ENCODE results near the gene VAC14. TPM values are rescaled to one million over a fixed set of nuclear protein-coding genes. Genes with fewer than 3 reads are reported as not detected.

The VAC14 gene
- total and polyA plus RNA-seq, 3 donors from 2014 or later: 41.0 to 80.5 (median 61.8) TPM

- H3K27ac ChIP-seq: no peak overlapping the region
- TF ChIP-seq POLR2A (IDR thresholded peaks at IDR 0.05): no peak
- TF ChIP-seq CTCF (IDR thresholded peaks at IDR 0.05): no peak
- intact Hi-C loops (cut with DNase I; ENCODE audit: low total_unique reads): no loop called here
These were observed 92.4 kb downstream of the VAC14 start for GRCh38 chr16:70708366-70709246.

GRCh38 chr16:70706948-70707465 lies 94.0 kb downstream of the VAC14 start:
- Histone ChIP-seq H3K9me3 (no peaks in the 10 kb centered on the region), H3K36me3 (ENCODE audit: low read depth, missing control alignments) (no peaks in the 10 kb centered on the region), H3K27ac (no peak overlapping the region), H3K27me3 (no peaks in the 10 kb centered on the region), H3K4me1 (peaks cover 9% of the 10 kb centered on the region), H3K4me3 (no peak overlapping the region)
- DNase-seq: no peak
- 56 to 59% methylated on average over 6 to 7 of the region's 7 CpGs for WGBS, 2 donors
- TF ChIP-seq CTCF (IDR thresholded peaks at IDR 0.05) (no peak), POLR2A (IDR thresholded peaks at IDR 0.05) (no peak)
- intact Hi-C loops (cut with DNase I; ENCODE audit: low total_unique reads): no loop called here

More at GRCh38 chr16:70708366-70709246, 92.4 kb downstream of the VAC14 start:
- WGBS, 2 donors: 77 to 84% methylated on average over 16 to 20 of the region's 20 CpGs
- H3K36me3 ChIP-seq (ENCODE audit: low read depth, missing control alignments): no peaks in the 10 kb centered on the region
- H3K4me3 ChIP-seq: no peak overlapping the region
- no peak for DNase-seq
- H3K9me3 ChIP-seq: no peaks in the 10 kb centered on the region
- no peaks in the 10 kb centered on the region for H3K27me3 ChIP-seq
- peaks cover 4% of the 10 kb centered on the region for H3K4me1 ChIP-seq

GRCh38 chr16:70705056-70705455 lies 95.9 kb downstream of the VAC14 start:
- H3K36me3 ChIP-seq (ENCODE audit: low read depth, missing control alignments): no peaks in the 10 kb centered on the region
- no peak overlapping the region for H3K4me3 ChIP-seq
- H3K27ac ChIP-seq: no peak overlapping the region
- intact Hi-C loops (cut with DNase I; ENCODE audit: low total_unique reads): no loop called here
- WGBS, 2 donors: 93 to 96% methylated on average over 6 to 8 of the region's 8 CpGs
- no peaks in the 10 kb centered on the region for H3K27me3 ChIP-seq
- peaks cover 9% of the 10 kb centered on the region for H3K4me1 ChIP-seq
- no peaks in the 10 kb centered on the region for H3K9me3 ChIP-seq
- TF ChIP-seq POLR2A (IDR thresholded peaks at IDR 0.05): no peak
- TF ChIP-seq CTCF (IDR thresholded peaks at IDR 0.05): no peak
- DNase-seq: no peak

GRCh38 chr16:70704586-70704985 lies 96.4 kb downstream of the VAC14 start:
- no peak for TF ChIP-seq POLR2A (IDR thresholded peaks at IDR 0.05)
- TF ChIP-seq CTCF (IDR thresholded peaks at IDR 0.05): no peak
- no peak for DNase-seq

More at GRCh38 chr16:70704586-70704985, 96.4 kb downstream of the VAC14 start:
- 90 to 95% methylated on average over 11 of the region's 11 CpGs for WGBS, 2 donors
- Histone ChIP-seq H3K36me3 (ENCODE audit: low read depth, missing control alignments) (no peaks in the 10 kb centered on the region), H3K27me3 (no peaks in the 10 kb centered on the region), H3K9me3 (no peaks in the 10 kb centered on the region), H3K4me1 (peaks cover 9% of the 10 kb centered on the region), H3K27ac (no peak overlapping the region), H3K4me3 (no peak overlapping the region)
- intact Hi-C loops (cut with DNase I; ENCODE audit: low total_unique reads): no loop called here
